Endothelial cell (in vitro differentiated cells): Measurements from ENCODE around the gene SERTAD4. TPM values are rescaled to one million over a fixed set of nuclear protein-coding genes. Genes with fewer than 3 reads are reported as not detected.
A peak's percentile ranks its signal among the peaks of the same experiment; 100 is the strongest.

Experiments used
- DNase-seq: peaks from one replicate; pipeline ENCODE4 v3.0.0; 2021; ENCODE audit warnings: low spot score
- H3K27ac Mint-ChIP-seq: one replicate; pipeline ENCODE4 v1.8.0; 2021; ENCODE audit warnings: mixed read lengths, inconsistent platforms; ENCODE audit not compliant: unreplicated experiment
- H3K27me3 Mint-ChIP-seq: one replicate; pipeline ENCODE4 v1.8.0; 2021; ENCODE audit warnings: mild to moderate bottlenecking, moderate library complexity, mixed read lengths, inconsistent platforms; ENCODE audit not compliant: unreplicated experiment
- H3K36me3 Mint-ChIP-seq: one replicate; pipeline ENCODE4 v1.8.0; 2021; ENCODE audit warnings: mild to moderate bottlenecking, low read depth, mixed read lengths, inconsistent platforms; ENCODE audit not compliant: unreplicated experiment
- H3K4me1 Mint-ChIP-seq: one replicate; pipeline ENCODE4 v1.8.0; 2021; ENCODE audit warnings: mild to moderate bottlenecking, mixed read lengths, inconsistent platforms; ENCODE audit not compliant: unreplicated experiment
- H3K4me3 Mint-ChIP-seq: one replicate; pipeline ENCODE4 v1.8.0; 2021; ENCODE audit warnings: mild to moderate bottlenecking, mixed read lengths, inconsistent platforms; ENCODE audit not compliant: unreplicated experiment
- H3K9me3 Mint-ChIP-seq: one replicate; pipeline ENCODE4 v1.8.0; 2021; ENCODE audit warnings: mixed read lengths, inconsistent platforms; ENCODE audit not compliant: unreplicated experiment
- total RNA-seq: library from RNA; stranded (reverse); fragmentation: NEBNext Ultra II Directional; extraction: Animal tissue kit (Norgen Biotek cat#: 25700); gene quantifications from one replicate; pipeline ENCODE4 v1.2.1, GENCODE V29; 2021; ENCODE audit not compliant: unreplicated experiment
- TF ChIP-seq, protein P1 (sequence below): fragments of 200-600 bp; sonication (generic); IDR thresholded peaks from one replicate; pipeline ENCODE4 v1.5.0; 2021; ENCODE audit warnings: antibody characterized with exemption; ENCODE audit not compliant: unreplicated experiment

SERTAD4 gene
- total RNA-seq, 1 donor from 2014 or later = 0.72 TPM

DNA sequence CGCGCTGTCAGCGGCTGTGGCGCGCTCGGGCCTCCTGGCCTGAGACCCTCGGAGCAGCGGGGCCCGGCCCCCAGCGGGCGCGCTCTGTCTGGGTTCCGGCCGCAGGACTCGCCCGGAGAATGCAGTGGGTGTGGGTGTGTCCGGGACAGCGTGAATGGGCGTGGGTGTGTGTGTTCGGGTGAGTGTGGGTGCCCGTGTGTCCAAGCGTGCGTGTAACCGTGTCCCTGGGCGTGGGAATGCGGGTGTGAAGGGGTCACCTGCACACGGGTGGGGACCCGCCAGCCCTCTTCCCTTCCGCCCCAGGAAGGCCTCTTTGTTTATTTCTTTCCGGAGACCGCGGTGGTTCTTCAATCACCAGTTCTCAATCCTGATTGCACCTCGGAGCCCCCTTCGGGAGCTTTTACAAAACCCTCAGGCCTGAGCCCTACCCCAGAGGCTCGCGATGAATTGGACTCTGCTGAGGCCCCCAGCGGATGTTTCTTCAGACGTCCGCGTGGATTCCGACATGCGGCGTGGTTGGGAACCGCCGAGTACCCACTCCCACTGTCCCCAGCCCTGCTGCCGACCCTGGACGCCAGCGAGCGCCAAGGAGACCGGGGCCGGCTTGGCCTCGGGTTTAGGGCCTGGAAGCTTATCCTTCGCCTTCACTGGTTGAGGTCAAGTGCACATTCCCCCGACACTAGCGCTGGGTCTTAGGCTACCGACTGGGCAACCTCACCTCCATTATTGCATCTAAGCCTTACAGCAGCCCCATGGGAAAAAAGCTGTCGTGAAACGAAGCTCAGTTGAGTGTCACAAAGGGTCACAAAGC lies 19.3 kb downstream of the SERTAD4 start:
- Mint-ChIP-seq H3K27ac (peak overlapping the region; percentile 93), H3K4me1 (peaks cover 14% of the 10 kb centered on the region), H3K9me3 (no peaks in the 10 kb centered on the region), H3K27me3 (peaks cover 18% of the 10 kb centered on the region), H3K36me3 (peaks cover 7% of the 10 kb centered on the region), H3K4me3 (peak overlapping the region; percentile 93)
- TF ChIP-seq, protein P1, sequence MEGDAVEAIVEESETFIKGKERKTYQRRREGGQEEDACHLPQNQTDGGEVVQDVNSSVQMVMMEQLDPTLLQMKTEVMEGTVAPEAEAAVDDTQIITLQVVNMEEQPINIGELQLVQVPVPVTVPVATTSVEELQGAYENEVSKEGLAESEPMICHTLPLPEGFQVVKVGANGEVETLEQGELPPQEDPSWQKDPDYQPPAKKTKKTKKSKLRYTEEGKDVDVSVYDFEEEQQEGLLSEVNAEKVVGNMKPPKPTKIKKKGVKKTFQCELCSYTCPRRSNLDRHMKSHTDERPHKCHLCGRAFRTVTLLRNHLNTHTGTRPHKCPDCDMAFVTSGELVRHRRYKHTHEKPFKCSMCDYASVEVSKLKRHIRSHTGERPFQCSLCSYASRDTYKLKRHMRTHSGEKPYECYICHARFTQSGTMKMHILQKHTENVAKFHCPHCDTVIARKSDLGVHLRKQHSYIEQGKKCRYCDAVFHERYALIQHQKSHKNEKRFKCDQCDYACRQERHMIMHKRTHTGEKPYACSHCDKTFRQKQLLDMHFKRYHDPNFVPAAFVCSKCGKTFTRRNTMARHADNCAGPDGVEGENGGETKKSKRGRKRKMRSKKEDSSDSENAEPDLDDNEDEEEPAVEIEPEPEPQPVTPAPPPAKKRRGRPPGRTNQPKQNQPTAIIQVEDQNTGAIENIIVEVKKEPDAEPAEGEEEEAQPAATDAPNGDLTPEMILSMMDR = no peak
- DNase-seq = peak; percentile 18

DNA sequence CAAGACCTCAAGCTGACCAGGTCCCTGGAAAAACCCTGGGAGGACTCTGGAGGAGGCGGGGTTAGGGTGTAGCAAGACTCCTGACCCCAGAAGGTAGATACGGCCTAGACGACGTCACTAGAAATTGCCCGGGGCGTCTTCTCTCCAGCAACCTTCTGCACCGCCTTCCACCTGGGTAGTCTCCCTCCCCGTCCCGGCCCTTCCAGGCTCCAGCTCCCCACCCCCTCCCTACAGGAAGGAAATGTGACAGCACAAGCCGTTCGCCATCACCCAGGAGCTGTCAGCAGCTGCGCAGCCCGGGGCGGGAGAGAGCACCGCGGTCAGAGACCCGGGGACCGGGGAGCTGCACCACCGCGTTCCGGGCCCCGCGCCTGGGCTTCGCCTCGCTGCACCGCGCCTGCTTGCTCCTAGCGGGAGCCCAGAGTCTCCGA lies 20.0 kb downstream of the SERTAD4 start:
- Mint-ChIP-seq H3K4me1 (peaks cover 14% of the 10 kb centered on the region), H3K9me3 (no peaks in the 10 kb centered on the region), H3K4me3 (peak overlapping the region; percentile 85), H3K36me3 (peaks cover 7% of the 10 kb centered on the region), H3K27ac (no peak overlapping the region), H3K27me3 (peaks cover 18% of the 10 kb centered on the region)
- peak; percentile 44 for DNase-seq
- TF ChIP-seq, protein P1 = no peak

DNA sequence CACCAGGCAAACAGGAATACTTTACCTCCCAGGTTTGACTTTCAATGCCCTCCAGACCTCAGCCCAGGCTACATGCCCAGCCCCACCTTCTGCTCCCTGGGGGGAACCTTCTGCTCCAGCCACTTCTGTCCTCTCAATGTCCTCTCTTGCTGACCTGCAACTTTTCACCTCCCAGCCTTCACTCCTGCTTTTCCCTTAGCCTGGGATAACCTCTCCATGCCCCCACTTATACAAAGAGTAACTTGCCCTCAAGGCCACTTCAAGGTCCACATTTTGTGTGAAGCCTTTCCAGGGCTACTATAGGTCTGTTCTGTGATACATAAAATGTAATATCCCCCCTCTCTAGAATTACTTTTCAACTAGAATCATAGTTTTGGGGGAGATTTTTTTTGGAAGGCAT lies 21.7 kb downstream of the SERTAD4 start:
- H3K4me1 Mint-ChIP-seq = peaks cover 14% of the 10 kb centered on the region
- H3K27ac Mint-ChIP-seq = no peak overlapping the region
- H3K36me3 Mint-ChIP-seq = peaks cover 7% of the 10 kb centered on the region
- TF ChIP-seq, protein P1 = no peak
- no peaks in the 10 kb centered on the region for H3K9me3 Mint-ChIP-seq
- H3K27me3 Mint-ChIP-seq = peaks cover 18% of the 10 kb centered on the region
- H3K4me3 Mint-ChIP-seq = peak overlapping the region; percentile 60
- DNase-seq = no peak

DNA sequence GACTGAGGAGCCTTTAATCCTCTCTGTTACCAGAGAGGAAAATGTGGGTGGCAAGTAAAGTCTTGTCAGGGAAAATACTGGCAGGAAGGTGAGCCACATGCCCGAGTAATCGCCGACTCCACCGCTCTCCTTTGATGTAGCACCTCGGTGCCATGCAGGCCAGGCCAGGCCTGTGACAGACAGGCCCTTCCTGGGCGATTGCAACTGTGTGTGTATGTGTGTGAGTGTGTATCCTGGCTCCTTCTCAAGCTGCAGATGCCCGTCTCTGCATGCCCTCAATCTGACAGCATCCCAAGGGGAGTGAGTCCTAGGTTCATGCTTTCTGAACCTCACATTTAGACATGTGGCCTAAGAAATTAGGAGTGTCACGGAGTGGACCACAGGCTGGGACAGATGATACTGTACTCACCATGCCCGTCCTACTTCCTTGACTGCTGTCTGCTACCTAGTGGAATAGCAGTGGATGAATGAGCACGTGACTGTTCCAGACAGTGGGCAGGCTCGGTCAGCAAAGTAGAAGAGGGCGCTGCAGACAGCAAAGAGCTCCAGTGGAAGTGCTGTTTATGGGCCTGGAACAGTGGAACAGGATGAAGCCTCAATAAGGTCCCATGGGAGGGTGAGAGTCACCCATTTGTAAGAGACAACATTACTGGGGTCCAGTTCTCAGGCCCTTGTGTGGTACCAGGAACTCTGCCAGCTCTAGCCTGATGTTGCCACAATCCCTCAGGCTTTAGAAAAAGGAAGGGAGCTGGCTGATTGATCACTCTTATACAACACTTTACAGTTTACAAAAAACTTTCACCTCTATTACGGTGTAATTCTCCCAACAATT lies 25.3 kb downstream of the SERTAD4 start:
- Mint-ChIP-seq H3K27me3 (peaks cover 8% of the 10 kb centered on the region), H3K27ac (no peak overlapping the region), H3K4me1 (no peaks in the 10 kb centered on the region), H3K9me3 (no peaks in the 10 kb centered on the region), H3K4me3 (no peak overlapping the region), H3K36me3 (peaks cover 4% of the 10 kb centered on the region)
- TF ChIP-seq, protein P1 = no peak
- DNase-seq = no peak
